HG03025 (cell line): ENCODE measurements around the gene SLC22A14.
"Not testable (repeated sequence)": the region's sequence is repeated elsewhere in the genome, so short reads cannot be mapped to it uniquely, and the experiment has no call there.

Experiments
- ATAC-seq: cut with Tn5 transposase; IDR thresholded peaks from one replicate; pipeline ENCODE4 v1.9.1; 2021; ENCODE audit warnings: mild to moderate bottlenecking, moderate library complexity; ENCODE audit not compliant: unreplicated experiment, low FRiP score

SLC22A14 gene

GRCh38 chr3:38312356-38312755 is 30.3 kb downstream of the SLC22A14 start:
- no peak for ATAC-seq

DNA sequence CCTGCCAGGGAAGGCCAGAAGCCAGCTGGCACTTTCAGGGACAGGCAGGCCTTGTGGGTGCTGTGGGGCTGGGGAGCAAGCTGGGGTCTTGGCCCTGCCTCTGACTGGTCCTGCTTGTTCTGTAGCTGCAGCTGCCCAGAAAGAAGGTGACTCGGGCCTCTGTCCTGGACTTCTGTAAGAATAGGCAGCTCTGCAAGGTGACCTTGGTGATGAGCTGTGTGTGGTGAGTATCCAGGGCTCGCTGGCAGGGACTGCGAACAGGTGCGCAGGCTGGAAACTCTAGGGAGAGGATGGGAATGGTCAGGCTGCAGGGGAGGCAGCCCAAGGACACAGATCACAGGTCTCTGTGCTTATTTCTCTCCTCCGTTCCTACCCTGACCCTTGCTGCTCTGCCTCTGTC is 31.2 kb downstream of the SLC22A14 start:
- no peak for ATAC-seq

GRCh38 chr3:38313695-38314094 is 31.6 kb downstream of the SLC22A14 start:
- ATAC-seq, result no peak

GRCh38 chr3:38314112-38314763 is 32.1 kb downstream of the SLC22A14 start:
- no peak for ATAC-seq

GRCh38 chr3:38314764-38315487 is 32.8 kb downstream of the SLC22A14 start:
- ATAC-seq, result no peak

DNA sequence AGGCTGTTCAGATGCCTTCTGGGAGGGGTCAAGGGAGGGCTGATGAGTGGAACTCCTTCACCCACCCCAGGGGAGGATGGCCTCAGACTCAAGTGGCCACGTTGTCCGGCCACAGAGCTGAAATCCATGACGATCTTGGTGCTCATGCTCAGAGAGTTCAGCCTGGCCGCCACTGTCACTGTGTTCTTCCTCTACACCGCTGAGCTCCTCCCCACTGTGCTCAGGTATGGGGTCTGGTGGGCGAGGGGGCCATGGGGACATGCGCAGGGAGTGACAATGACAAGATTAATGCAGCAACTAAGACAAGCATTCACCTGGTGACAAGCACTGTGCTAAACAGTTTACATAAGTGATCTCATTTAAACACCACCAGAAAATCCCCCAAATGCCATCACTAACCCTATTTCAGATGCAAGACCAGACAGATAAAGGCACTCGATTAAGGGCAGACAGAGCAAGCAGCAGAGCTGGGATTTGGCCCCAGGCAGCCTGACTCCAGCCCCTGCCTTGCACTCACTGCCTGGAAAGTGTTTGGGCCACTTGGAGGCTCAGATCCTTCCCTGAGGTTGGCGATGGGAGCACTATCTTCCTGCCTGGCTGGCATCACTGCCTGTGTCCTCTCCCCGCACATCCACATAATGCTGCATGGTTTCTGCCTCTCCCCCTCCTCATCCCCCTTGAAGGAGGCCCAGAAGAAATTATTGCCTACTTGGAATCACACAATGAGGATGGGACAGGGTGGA is 33.6 kb downstream of the SLC22A14 start:
- ATAC-seq, result no peak

- no peak for ATAC-seq
These were observed 34.5 kb downstream of the SLC22A14 start for GRCh38 chr3:38316356-38317191.

- no peak for ATAC-seq
These were observed 35.2 kb downstream of the SLC22A14 start for GRCh38 chr3:38317192-38317759.

DNA sequence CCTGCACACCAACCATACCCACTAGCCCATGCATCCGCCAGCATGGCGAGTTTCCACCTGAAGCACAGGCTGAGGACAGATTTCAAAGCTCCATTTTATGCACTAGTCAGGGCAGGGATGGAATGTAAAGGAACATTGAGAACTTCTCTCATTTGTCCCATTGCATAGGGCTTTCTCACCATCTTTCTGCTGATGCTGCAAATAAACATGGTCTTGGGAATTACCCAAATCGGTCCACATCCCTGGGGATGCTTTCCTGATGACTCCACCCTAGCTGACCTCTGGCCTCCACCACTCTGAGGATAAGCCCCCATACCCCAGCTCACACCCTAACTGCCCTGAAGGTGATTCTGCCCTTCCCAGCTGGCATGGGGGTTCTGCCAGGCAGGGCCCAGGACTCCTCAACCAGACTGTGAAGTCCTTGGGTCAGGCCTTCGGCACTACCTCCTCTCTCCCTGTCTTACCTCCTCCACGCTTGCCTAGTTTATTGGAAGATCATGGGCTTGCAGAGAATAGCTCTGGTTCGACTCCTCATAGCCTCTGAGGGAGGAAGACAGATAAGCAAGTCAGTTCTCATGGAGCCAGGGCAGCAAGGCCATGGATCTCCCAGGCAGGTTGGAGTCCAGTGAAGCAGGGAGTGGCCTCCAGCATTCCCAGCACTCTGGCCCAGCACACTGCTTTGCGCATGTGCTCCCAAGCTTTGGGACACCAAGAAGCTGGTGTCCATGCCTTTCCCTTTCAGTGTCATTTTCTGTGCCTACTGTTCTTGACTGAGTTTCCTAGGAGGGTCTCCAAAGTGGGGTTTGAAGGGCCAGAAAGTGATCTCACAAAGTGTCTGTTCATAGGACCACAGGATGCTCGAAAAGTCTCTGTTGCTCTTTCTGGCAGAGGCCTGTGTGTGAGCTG is 36.9 kb downstream of the SLC22A14 start:
- no peak for ATAC-seq

GRCh38 chr3:38320638-38321037 is 38.5 kb downstream of the SLC22A14 start:
- not testable (repeated sequence) for ATAC-seq

GRCh38 chr3:38323060-38323459 is 41.0 kb downstream of the SLC22A14 start:
- ATAC-seq, result no peak

- no peak for ATAC-seq
These were observed 43.2 kb downstream of the SLC22A14 start for GRCh38 chr3:38325256-38325655.

GRCh38 chr3:38327335-38328009 is 45.4 kb downstream of the SLC22A14 start:
- no peak for ATAC-seq

GRCh38 chr3:38331257-38332022 is 49.3 kb downstream of the SLC22A14 start:
- ATAC-seq, result no peak

GRCh38 chr3:38332201-38332600 is 50.1 kb downstream of the SLC22A14 start:
- ATAC-seq, result no peak

DNA sequence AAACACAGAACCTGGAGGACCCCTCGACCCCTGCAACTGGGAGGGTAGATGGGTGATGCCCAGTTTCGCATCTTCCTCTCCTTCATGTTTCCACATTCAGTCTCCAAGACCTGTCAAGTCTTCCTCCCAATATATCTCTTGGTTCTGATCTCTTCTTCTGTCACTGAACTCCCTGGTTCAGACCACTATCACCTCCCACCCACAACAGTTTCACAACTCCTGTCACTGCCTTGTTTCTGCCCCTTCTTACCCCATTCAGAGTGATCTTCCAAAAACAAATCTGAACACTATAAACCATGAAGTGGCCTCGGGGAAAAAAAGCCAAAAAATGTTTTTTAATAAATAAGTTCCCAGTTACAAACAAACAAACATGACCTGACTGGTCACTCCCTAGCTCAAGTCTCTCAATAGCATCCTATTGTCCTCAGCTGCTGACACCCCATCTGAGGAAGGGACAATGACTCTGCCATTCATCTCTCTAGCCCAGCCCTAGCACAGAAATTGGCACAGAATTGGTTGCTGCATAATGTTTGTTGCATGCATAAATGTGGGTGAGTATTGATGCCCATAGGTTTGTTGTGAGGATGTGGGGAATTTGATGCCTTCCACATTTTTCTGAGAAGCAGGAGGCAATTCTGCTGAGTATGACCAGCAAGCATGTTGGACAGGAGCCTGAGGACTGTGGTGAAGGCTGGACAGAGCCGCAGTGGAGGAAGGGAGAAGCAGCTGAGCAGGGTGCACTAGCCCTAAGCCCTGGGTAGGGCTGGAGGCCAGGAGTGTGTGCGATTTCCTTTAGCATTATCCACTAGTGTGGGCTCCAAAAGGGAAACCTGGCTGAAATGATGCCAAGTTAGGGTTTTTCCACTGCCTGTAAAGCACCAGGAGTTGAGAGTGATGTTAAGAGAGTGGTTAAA is 52.3 kb downstream of the SLC22A14 start:
- no peak for ATAC-seq

DNA sequence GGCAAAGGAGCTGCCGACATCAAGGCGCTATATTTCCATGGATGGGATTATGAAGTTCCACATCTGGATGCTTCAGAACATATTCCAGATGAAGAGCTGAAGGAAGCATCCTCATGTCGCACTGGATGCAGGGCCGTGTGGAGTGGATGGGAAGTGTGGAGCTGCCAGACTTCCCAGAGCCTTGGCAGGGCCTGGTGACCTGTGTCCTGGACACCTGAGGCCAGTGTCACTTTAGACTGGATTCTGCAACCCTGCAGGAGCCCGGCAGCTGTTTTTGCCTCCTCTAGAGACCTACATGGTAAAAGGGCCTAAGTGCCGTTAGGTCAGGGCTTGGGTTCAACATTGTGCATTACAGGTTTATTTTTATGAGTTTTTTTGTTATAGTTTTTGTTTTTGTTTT is 53.2 kb downstream of the SLC22A14 start:
- ATAC-seq, result no peak
